GM12864 (cell line): ENCODE results near the gene IL17RD.

Source experiments
- DNase-seq: peaks from one replicate; pipeline ENCODE4 v3.0.0-alpha.2; 2011; ENCODE audit warnings: low read depth
- H3K4me3 ChIP-seq: 2 replicates; pipeline ENCODE4 v1.5.1; 2011; ENCODE audit warnings: mild to moderate bottlenecking, low read depth, low read length, control low read depth
- CTCF ChIP-seq: IDR thresholded peaks from 2 replicates; pipeline ENCODE4 v1.5.1; 2011; ENCODE audit warnings: low read depth, mild to moderate bottlenecking, moderate library complexity, low read length, control low read depth, inconsistent platforms; ENCODE audit errors: missing control alignments

IL17RD gene

GRCh38 chr3:57095363-57095762, 69.8 kb downstream of the IL17RD start:
- DNase-seq, result no peak
- no peak for TF ChIP-seq CTCF
- no peak overlapping the region for H3K4me3 ChIP-seq

GRCh38 chr3:57094575-57094974, 70.6 kb downstream of the IL17RD start:
- no peak for DNase-seq
- no peak for TF ChIP-seq CTCF
- H3K4me3 ChIP-seq, result no peak overlapping the region

- H3K4me3 ChIP-seq, result no peak overlapping the region
- DNase-seq, result no peak
- no peak for TF ChIP-seq CTCF
Observed at GRCh38 chr3:57093971-57094535, 71.1 kb downstream of the IL17RD start.

GRCh38 chr3:57093489-57093888, 71.7 kb downstream of the IL17RD start:
- H3K4me3 ChIP-seq, result no peak overlapping the region
- no peak for DNase-seq
- TF ChIP-seq CTCF, result no peak

- no peak for TF ChIP-seq CTCF
Observed at GRCh38 chr3:57091521-57092273, 73.5 kb downstream of the IL17RD start.

GRCh38 chr3:57089043-57089442, 76.1 kb downstream of the IL17RD start:
- no peak for TF ChIP-seq CTCF
- H3K4me3 ChIP-seq, result no peak overlapping the region
- DNase-seq, result no peak

More at GRCh38 chr3:57091521-57092273, 73.5 kb downstream of the IL17RD start:
- no peak for DNase-seq
- H3K4me3 ChIP-seq, result no peak overlapping the region

GRCh38 chr3:57088503-57088902, 76.7 kb downstream of the IL17RD start:
- TF ChIP-seq CTCF, result no peak
- no peak for DNase-seq

More at GRCh38 chr3:57088503-57088902, 76.7 kb downstream of the IL17RD start:
- H3K4me3 ChIP-seq, result no peak overlapping the region
